Measurements from ENCODE around the gene SLC4A2.

SLC4A2 gene

DNA sequence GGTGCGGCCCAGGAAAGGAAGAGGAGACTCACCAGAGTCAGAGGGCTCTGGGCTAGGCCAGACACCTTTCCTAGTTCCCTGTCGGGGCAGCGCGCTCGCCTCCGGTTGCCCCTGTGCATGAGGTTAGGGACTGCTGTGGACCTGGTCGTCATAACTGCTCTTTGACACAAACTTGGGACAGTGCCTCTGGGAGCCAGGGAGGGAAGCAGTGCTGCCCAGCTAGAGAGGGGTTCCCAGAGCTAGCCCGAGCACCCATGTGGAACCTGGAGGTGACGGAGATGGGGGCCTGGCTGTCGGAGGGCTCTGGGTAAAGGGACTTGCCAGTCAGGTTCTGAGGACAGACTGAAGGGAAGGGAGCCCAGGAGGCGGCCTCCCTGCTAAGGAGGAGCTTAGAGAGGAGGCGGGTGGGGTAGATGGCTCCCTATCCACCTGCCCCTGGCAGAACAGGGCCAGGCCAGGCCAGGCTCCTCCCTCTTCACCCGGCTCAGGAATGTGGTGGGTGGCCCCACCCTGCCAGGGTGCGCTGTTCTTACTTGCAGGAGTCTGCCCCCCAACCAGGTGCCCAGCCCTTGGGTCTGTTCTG lies 56.5 kb downstream of the SLC4A2 start:
- H3K4me3 ChIP-seq (ENCODE audit: low read depth, low read length), result no peak overlapping the region; the same call in 1 of the 2 replicates
- H3K27ac ChIP-seq (ENCODE audit: extremely low read depth, low read depth, low read length), result no peak overlapping the region
- no peak for TF ChIP-seq ZNF121 (tag by site-specific recombination; IDR thresholded peaks at IDR 0.05)
- no peak for TF ChIP-seq ZBTB20 (tag by site-specific recombination; IDR thresholded peaks at IDR 0.05)
- TF ChIP-seq, protein P1, sequence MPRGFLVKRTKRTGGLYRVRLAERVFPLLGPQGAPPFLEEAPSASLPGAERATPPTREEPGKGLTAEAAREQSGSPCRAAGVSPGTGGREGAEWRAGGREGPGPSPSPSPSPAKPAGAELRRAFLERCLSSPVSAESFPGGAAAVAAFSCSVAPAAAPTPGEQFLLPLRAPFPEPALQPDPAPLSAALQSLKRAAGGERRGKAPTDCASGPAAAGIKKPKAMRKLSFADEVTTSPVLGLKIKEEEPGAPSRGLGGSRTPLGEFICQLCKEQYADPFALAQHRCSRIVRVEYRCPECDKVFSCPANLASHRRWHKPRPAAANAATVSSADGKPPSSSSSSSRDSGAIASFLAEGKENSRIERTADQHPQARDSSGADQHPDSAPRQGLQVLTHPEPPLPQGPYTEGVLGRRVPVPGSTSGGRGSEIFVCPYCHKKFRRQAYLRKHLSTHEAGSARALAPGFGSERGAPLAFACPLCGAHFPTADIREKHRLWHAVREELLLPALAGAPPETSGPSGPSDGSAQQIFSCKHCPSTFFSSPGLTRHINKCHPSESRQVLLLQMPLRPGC (tag by site-specific recombination; IDR thresholded peaks at IDR 0.05), result no peak
- no peak for TF ChIP-seq ZNF335 (tag by site-specific recombination; conservative IDR thresholded peaks at IDR 0.05)
- TF ChIP-seq, protein P2, sequence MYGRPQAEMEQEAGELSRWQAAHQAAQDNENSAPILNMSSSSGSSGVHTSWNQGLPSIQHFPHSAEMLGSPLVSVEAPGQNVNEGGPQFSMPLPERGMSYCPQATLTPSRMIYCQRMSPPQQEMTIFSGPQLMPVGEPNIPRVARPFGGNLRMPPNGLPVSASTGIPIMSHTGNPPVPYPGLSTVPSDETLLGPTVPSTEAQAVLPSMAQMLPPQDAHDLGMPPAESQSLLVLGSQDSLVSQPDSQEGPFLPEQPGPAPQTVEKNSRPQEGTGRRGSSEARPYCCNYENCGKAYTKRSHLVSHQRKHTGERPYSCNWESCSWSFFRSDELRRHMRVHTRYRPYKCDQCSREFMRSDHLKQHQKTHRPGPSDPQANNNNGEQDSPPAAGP (tag by site-specific recombination; IDR thresholded peaks at IDR 0.05), result peak; percentile 18; the same call in 1 of the 2 replicates
- no peak for TF ChIP-seq ZNF596 (tag by site-specific recombination; IDR thresholded peaks at IDR 0.05)
- no peak for TF ChIP-seq ZNF423 (tag by site-specific recombination; IDR thresholded peaks at IDR 0.05)
- TF ChIP-seq ZEB2 (tag by site-specific recombination; IDR thresholded peaks at IDR 0.05), result no peak
- TF ChIP-seq ZNF341 (tag by site-specific recombination; IDR thresholded peaks at IDR 0.05; ENCODE audit: low read depth), result peak; percentile 36; the same call in 1 of the 2 replicates
- TF ChIP-seq FEZF1 (tag by site-specific recombination; IDR thresholded peaks at IDR 0.05), result no peak
- peak; percentile 32 for TF ChIP-seq SP3 (tag by site-specific recombination; IDR thresholded peaks at IDR 0.05)
- peak; percentile 50 for TF ChIP-seq GLIS2 (tag by site-specific recombination; IDR thresholded peaks at IDR 0.05)
- no peak for TF ChIP-seq OSR2 (tag by site-specific recombination; IDR thresholded peaks at IDR 0.05)
- TF ChIP-seq KLF1 (tag by site-specific recombination; IDR thresholded peaks at IDR 0.05), result peak; percentile 83
- TF ChIP-seq ZNF670 (tag by site-specific recombination; IDR thresholded peaks at IDR 0.05; ENCODE audit: low read depth), result no peak
- TF ChIP-seq HOXC10 (CRISPR knock-in tag; IDR thresholded peaks at IDR 0.05), result no peak
- peak; percentile 45; the same call in 1 of the 2 replicates for TF ChIP-seq ZNF600 (tag by site-specific recombination; IDR thresholded peaks at IDR 0.05)
- TF ChIP-seq ZNF140 (tag by site-specific recombination; IDR thresholded peaks at IDR 0.05), result no peak
- no peak for TF ChIP-seq ZBTB48 (tag by site-specific recombination; IDR thresholded peaks at IDR 0.05)
- no peak for TF ChIP-seq ZNF501 (tag by site-specific recombination; IDR thresholded peaks at IDR 0.05)
- TF ChIP-seq SP2 (tag by site-specific recombination; IDR thresholded peaks at IDR 0.05), result peak; percentile 31
- ChIA-PET POLR2A (interaction anchor here (0.6 to 1.4 kb wide), 3 partner anchors 53 to 111 kb away, joined by 3 to 4 read pairs (median 3); partner anchors contain the start of genes ABCB8 and ABCF2), CTCF (interaction anchor here (0.6 to 2.8 kb wide), 11 partner anchors 8 to 183 kb away, joined by 3 to 9 read pairs (median 3); no protein-coding TSS in a partner anchor)
- no peaks in the 10 kb centered on the region for H3K4me1 ChIP-seq (ENCODE audit: control insufficient read depth, insufficient read depth, low read length)
- peaks cover 0 to 53% of the 10 kb centered on the region in 2 experiments; a peak in 1 of 3 replicates for H3K36me3 ChIP-seq (ENCODE audit: control insufficient read depth in 2 of 2, insufficient read depth in 1 of 2, low read length in 2 of 2)
- H3K9me3 ChIP-seq (ENCODE audit: control insufficient read depth, insufficient read depth, low read depth, low read length), result no peaks in the 10 kb centered on the region

DNA sequence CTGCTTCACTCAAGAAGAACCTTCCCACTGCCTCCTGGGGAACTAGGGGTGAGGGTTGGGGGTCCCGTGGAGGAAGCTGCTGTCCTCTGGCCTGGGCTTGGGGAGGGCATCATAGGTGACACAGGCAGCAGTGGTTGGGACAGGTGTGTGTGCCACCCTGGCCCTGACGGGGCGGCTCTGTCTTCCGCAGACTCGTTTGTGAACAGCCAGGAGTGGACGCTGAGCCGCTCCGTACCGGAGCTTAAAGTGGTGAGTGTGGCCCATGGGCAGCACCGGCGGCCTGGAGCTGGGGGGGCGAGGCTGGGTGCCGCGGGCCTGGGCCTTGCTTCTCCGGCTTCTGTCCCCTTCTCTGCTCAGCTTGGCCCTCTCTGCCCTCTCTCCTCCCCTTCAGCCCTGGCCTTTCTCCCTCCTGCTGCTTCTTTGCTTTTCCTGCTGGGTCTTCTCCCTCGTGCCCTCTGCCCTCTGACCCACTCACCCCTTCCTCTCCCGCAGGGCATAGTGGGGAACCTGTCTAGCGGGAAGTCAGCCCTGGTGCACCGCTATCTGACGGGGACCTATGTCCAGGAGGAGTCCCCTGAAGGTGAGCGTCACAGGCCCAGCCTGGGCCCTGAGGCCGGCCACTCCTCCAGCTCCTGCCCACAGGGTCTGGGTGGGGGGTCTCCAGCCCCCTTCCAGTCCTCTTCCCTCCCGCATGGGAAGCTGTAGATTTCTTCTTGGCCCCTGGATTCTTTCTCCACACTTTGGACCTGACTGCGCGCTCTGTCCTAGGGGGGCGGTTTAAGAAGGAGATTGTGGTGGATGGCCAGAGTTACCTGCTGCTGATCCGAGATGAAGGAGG lies 57.4 kb downstream of the SLC4A2 start:
- H3K9me3 ChIP-seq (ENCODE audit: control insufficient read depth, insufficient read depth, low read depth, low read length), result no peaks in the 10 kb centered on the region
- no peak overlapping the region for H3K27ac ChIP-seq (ENCODE audit: extremely low read depth, low read depth, low read length)
- H3K4me3 ChIP-seq (ENCODE audit: low read depth, low read length), result no peak overlapping the region
- peaks cover 0 to 62% of the 10 kb centered on the region in 2 experiments; a peak in 1 of 3 replicates for H3K36me3 ChIP-seq (ENCODE audit: control insufficient read depth in 2 of 2, insufficient read depth in 1 of 2, low read length in 2 of 2)
- ChIA-PET CTCF (interaction anchor here (0.7 to 2.8 kb wide), 6 partner anchors 7 to 127 kb away, joined by 3 to 9 read pairs (median 4); no protein-coding TSS in a partner anchor), POLR2A (interaction anchor here (0.6 to 1.4 kb wide), 3 partner anchors 54 to 110 kb away, joined by 3 to 4 read pairs (median 3); partner anchors contain the start of genes ABCB8 and ABCF2)
- H3K4me1 ChIP-seq (ENCODE audit: control insufficient read depth, insufficient read depth, low read length), result no peaks in the 10 kb centered on the region
- no peak for TF ChIP-seq REPIN1 (tag by site-specific recombination; IDR thresholded peaks at IDR 0.05; ENCODE audit: low read depth)
- no peak for TF ChIP-seq ZNF837 (tag by site-specific recombination; IDR thresholded peaks at IDR 0.05)
- TF ChIP-seq YY1 (tag by site-specific recombination; IDR thresholded peaks at IDR 0.05), result no peak
- TF ChIP-seq ZNF473 (tag by site-specific recombination; IDR thresholded peaks at IDR 0.05), result no peak
- TF ChIP-seq ZNF521 (tag by site-specific recombination; IDR thresholded peaks at IDR 0.05), result no peak
- TF ChIP-seq ZNF701 (tag by site-specific recombination; IDR thresholded peaks at IDR 0.05), result no peak
- TF ChIP-seq GLIS2 (tag by site-specific recombination; IDR thresholded peaks at IDR 0.05), result peak; percentile 20; the same call in 1 of the 2 replicates
- TF ChIP-seq ZNF248 (tag by site-specific recombination; IDR thresholded peaks at IDR 0.05), result no peak
- no peak for TF ChIP-seq ZNF2 (tag by site-specific recombination; IDR thresholded peaks at IDR 0.05)
- TF ChIP-seq, protein P3, sequence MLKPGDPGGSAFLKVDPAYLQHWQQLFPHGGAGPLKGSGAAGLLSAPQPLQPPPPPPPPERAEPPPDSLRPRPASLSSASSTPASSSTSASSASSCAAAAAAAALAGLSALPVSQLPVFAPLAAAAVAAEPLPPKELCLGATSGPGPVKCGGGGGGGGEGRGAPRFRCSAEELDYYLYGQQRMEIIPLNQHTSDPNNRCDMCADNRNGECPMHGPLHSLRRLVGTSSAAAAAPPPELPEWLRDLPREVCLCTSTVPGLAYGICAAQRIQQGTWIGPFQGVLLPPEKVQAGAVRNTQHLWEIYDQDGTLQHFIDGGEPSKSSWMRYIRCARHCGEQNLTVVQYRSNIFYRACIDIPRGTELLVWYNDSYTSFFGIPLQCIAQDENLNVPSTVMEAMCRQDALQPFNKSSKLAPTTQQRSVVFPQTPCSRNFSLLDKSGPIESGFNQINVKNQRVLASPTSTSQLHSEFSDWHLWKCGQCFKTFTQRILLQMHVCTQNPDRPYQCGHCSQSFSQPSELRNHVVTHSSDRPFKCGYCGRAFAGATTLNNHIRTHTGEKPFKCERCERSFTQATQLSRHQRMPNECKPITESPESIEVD (tag by site-specific recombination; IDR thresholded peaks at IDR 0.05), result no peak
- peak; percentile 64 for TF ChIP-seq ZIC2 (tag by site-specific recombination; IDR thresholded peaks at IDR 0.05)
- no peak for TF ChIP-seq ZNF707 (tag by site-specific recombination; IDR thresholded peaks at IDR 0.05)
